Measurements from ENCODE around the gene PCNT.

PCNT gene

DNA sequence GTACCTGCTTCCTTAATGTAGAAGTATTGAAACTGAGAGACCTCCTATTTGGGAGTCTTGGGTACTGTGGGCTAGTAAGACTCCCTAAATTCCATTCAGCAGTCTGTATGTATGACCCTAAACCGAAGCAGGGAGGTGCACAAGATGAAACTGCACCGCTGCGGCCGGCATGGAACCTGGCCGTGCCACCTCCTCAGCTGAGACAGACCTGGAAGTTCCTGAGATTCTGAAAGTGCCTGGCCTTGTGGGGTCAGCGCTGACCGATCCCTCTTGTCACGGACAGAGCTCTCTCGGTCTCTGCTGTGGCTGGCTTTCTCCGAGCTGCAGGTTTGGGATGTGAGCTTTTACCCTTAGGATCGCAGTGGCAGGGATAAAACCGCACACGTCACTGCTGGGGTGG, 27.0 kb downstream of the PCNT start:
- TF ChIP-seq POLR2AphosphoS5 (IDR thresholded peaks at IDR 0.05; ENCODE audit: low read depth), result no peak
- no peak for TF ChIP-seq GABPA (IDR thresholded peaks at IDR 0.05; ENCODE audit: low read depth)
- TF ChIP-seq SPI1 (IDR thresholded peaks at IDR 0.05; ENCODE audit: borderline replicate concordance, low read depth), result no peak
- no peak for TF ChIP-seq REST (IDR thresholded peaks at IDR 0.05; ENCODE audit: insufficient replicate concordance, low read depth)
- no peak for TF ChIP-seq CTCF (IDR thresholded peaks at IDR 0.05; ENCODE audit: insufficient read depth, low read length)
- no peak overlapping the region for H3K27ac ChIP-seq (replicated peaks)

GRCh38 chr21:46351476-46352163, 27.7 kb downstream of the PCNT start:
- Histone ChIP-seq H3K4me3 (replicated peaks; ENCODE audit: insufficient read depth, low read length) (no peak overlapping the region), H3K27me3 (ENCODE audit: insufficient read depth, poor library complexity, severe bottlenecking) (no peaks in the 10 kb centered on the region), H3K27ac (replicated peaks) (no peak overlapping the region)
- TF ChIP-seq SPI1 (IDR thresholded peaks at IDR 0.05; ENCODE audit: borderline replicate concordance, low read depth) (no peak), GABPA (IDR thresholded peaks at IDR 0.05; ENCODE audit: low read depth) (no peak), REST (IDR thresholded peaks at IDR 0.05; ENCODE audit: insufficient replicate concordance, low read depth) (no peak), POLR2AphosphoS5 (IDR thresholded peaks at IDR 0.05; ENCODE audit: low read depth) (no peak), CTCF (IDR thresholded peaks at IDR 0.05; ENCODE audit: insufficient read depth, low read length) (no peak)
- DNase-seq (ENCODE audit: low read depth in 1 of 2, low spot score in 1 of 2), result no peak

More for the DNA sequence above, 27.0 kb downstream of the PCNT start:
- H3K4me3 ChIP-seq (replicated peaks; ENCODE audit: insufficient read depth, low read length), result no peak overlapping the region
- no peak for DNase-seq (ENCODE audit: low read depth in 1 of 2, low spot score in 1 of 2)
- no peaks in the 10 kb centered on the region for H3K27me3 ChIP-seq (ENCODE audit: insufficient read depth, poor library complexity, severe bottlenecking)

DNA sequence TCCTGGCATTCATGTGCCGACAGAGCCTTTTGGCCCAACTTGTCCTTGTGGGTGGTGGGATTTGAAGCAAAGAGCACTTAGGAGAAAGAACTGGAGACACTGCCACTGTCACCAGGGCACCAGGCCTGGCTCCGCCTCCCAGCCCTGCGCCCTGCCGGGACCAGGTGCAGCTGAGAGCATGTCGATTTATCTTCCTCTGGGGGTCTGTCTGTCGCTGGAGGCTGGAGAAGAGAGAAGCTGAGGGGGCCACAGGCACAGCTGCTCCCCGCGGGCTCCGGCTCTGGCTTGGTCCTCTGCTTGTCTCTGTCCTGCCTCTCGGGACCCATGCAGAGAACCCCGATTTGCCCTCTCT, 28.2 kb downstream of the PCNT start:
- no peaks in the 10 kb centered on the region for H3K27me3 ChIP-seq (ENCODE audit: insufficient read depth, poor library complexity, severe bottlenecking)
- TF ChIP-seq POLR2AphosphoS5 (IDR thresholded peaks at IDR 0.05; ENCODE audit: low read depth) (no peak), CTCF (IDR thresholded peaks at IDR 0.05; ENCODE audit: insufficient read depth, low read length) (no peak), GABPA (IDR thresholded peaks at IDR 0.05; ENCODE audit: low read depth) (no peak), SPI1 (IDR thresholded peaks at IDR 0.05; ENCODE audit: borderline replicate concordance, low read depth) (no peak)
- no peak for DNase-seq (ENCODE audit: low read depth in 1 of 2, low spot score in 1 of 2)
- no peak overlapping the region for H3K4me3 ChIP-seq (replicated peaks; ENCODE audit: insufficient read depth, low read length)
- no peak overlapping the region for H3K27ac ChIP-seq (replicated peaks)

GRCh38 chr21:46352913-46353312, 29.0 kb downstream of the PCNT start:
- DNase-seq (ENCODE audit: low read depth in 1 of 2, low spot score in 1 of 2), result no peak
- Histone ChIP-seq H3K4me3 (replicated peaks; ENCODE audit: insufficient read depth, low read length) (no peak overlapping the region), H3K27ac (replicated peaks) (no peak overlapping the region), H3K27me3 (ENCODE audit: insufficient read depth, poor library complexity, severe bottlenecking) (no peaks in the 10 kb centered on the region)
- TF ChIP-seq REST (IDR thresholded peaks at IDR 0.05; ENCODE audit: insufficient replicate concordance, low read depth) (no peak), GABPA (IDR thresholded peaks at IDR 0.05; ENCODE audit: low read depth) (no peak), SPI1 (IDR thresholded peaks at IDR 0.05; ENCODE audit: borderline replicate concordance, low read depth) (no peak), CTCF (IDR thresholded peaks at IDR 0.05; ENCODE audit: insufficient read depth, low read length) (no peak), POLR2AphosphoS5 (IDR thresholded peaks at IDR 0.05; ENCODE audit: low read depth) (no peak)
